Erythroblast (primary cell): ENCODE measurements around the gene CACNA1S.

Experiments
- GATA1 ChIP-seq: IDR thresholded peaks from 2 replicates; pipeline ENCODE4 v1.6.1; 2011; ENCODE audit warnings: low read depth, mild to moderate bottlenecking, control low read depth, low read length, moderate library complexity
- POLR2A ChIP-seq: IDR thresholded peaks from 2 replicates; pipeline ENCODE4 v1.6.1; 2011; ENCODE audit warnings: mild to moderate bottlenecking, low read length

DNA sequence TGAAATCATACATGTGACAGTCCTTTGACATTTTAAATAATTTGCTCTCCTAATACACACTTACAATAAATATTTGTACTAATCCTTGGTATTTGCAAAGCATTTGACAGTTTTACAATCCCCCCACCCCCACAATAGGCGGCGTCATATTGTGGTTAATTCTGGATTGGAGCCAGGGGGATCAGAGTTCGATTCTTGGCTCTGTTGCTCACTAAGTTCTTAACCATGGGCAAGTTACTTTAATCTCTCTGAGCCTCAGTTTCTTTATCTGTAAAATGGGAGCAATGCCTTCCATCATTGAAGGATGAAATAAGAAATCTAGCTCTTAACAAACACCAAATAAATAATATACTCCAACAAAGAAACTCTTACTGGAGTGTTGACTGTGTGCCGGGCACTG lies 23.8 kb downstream of the CACNA1S start:
- no peak for TF ChIP-seq POLR2A
- no peak for TF ChIP-seq GATA1
